Adrenal gland (tissue), 12 donors: Measurements from ENCODE around the gene NCOA4. TPM values are rescaled to one million over a fixed set of nuclear protein-coding genes. Genes with fewer than 3 reads are reported as not detected.
A peak's percentile ranks its signal among the peaks of the same experiment; 100 is the strongest.

ENCODE experiments used
- DNase-seq, 7 donors: peaks; one replicate each; pipeline ENCODE4 v3.0.0-alpha.2; 2019 to 2020
- H3K27ac ChIP-seq, 5 donors: fragments of 200-600 bp; sonication (generic) in 4 of 5; 1 replicate in 3 of 5; 2 replicates in 2 of 5; pipeline versions ENCODE4 v1.5.1 to v1.8.0; 2016 to 2020; ENCODE audit warnings: mild to moderate bottlenecking in 1 of 5
- H3K27me3 ChIP-seq: fragments of 200-600 bp; 2 replicates; pipeline ENCODE4 v1.8.0; 2021
- H3K36me3 ChIP-seq, 2 donors: fragments of 200-600 bp; replicated peaks in 1 of 2; 1 replicate in 1 of 2; 2 replicates in 1 of 2; pipeline versions ENCODE4 v1.5.1 to v1.8.0; 2018 to 2022
- H3K4me1 ChIP-seq, 2 donors: fragments of 200-600 bp; replicated peaks in 1 of 2; 1 replicate in 1 of 2; 2 replicates in 1 of 2; pipeline versions ENCODE4 v1.5.1 to v1.8.0; 2018 to 2021
- H3K4me3 ChIP-seq, 4 donors: fragments of 200-600 bp; sonication (generic) in 3 of 4; one replicate each; pipeline ENCODE4 v1.5.1; 2016 to 2018
- H3K9me3 ChIP-seq, 3 donors: fragments of 200-600 bp; sonication (generic) in 1 of 3; replicated peaks in 1 of 3; 1 replicate in 2 of 3; 2 replicates in 1 of 3; pipeline versions ENCODE4 v1.5.1 to v1.8.0; 2016 to 2021
- CTCF ChIP-seq, 6 experiments: fragments of 450-650 bp in 4 of 6; fragments of 200-600 bp in 2 of 6; sonication (generic) in 1 of 6; IDR thresholded peaks; 1 replicate in 5 of 6; 2 replicates in 1 of 6; pipeline versions ENCODE4 v1.5.1 to v1.8.0; 2016 to 2021; ENCODE audit warnings: antibody characterized with exemption in 6 of 6, mild to moderate bottlenecking in 2 of 6, moderate library complexity in 1 of 6
- POLR2A ChIP-seq, 2 donors: fragments of 450-650 bp; IDR thresholded peaks; one replicate each; pipeline ENCODE4 v1.6.1; 2017; ENCODE audit warnings: antibody characterized with exemption in 2 of 2, mild to moderate bottlenecking in 2 of 2, moderate library complexity in 1 of 2
- WGBS, 4 donors: extraction: QIAGEN DNeasy Blood & Tissue Kit in 2 of 4; methylation state at CpG; one replicate each; pipeline versions ENCODE4 v1.1.5 to v1.1.7; 2013 to 2017; 5-methylcytosine and 5-hydroxymethylcytosine counted together
- intact Hi-C, 2 donors: fragments of 100-400 bp; cut with DNase I; formaldehyde crosslinking; loops; one replicate each; pipeline versions ENCODE4 v1.14.1 to v1.15.0; 2022 to 2023
- polyA plus RNA-seq, 3 donors: library from polyadenylated mRNA; stranded (reverse); fragments of 200-250 nt in 2 of 3; fragments of 350-450 nt in 1 of 3; fragmentation: Illumina TruSeq in 1 of 3; extraction: RNeasy Lipid Tissue Mini Kit (QIAGEN cat#74804) in 1 of 3; gene quantifications; one replicate each; pipeline ENCODE4 v1.2.3, GENCODE V29; 2013 to 2014
- total RNA-seq, 9 donors: library from RNA; depleted of rRNA in 4 of 9; stranded (reverse); fragments of >200 nt in 4 of 9; fragments of 120-200 nt in 1 of 9; fragmentation: NEBNext Ultra II Directional in 1 of 9; extraction: Animal tissue kit (Norgen Biotek cat#: 25700) in 1 of 9; gene quantifications; one replicate each; pipeline versions ENCODE4 v1.1.0 to v1.2.4, GENCODE V29; 2013 to 2023
- donor health status: healthy with polysubstance abuse.
- donor health status: Bipolar disorder and iron deficiency.
- donor health status: DM: yes; HTN: yes; CAD: no.
- donor health status: DM: no; HTN: no; CAD: no.
- donor health status: DM: no; HTN: no; CAD: no.
- donor health status: DM: yes; HTN: yes; CAD: no.

Gene NCOA4
- total and polyA plus RNA-seq, 12 donors: 22.2 to 187 (median 126) TPM

GRCh38 chr10:46028584-46029460 lies 1.6 kb downstream of the NCOA4 start:
- no peak for TF ChIP-seq POLR2A (IDR thresholded peaks at IDR 0.05)
- TF ChIP-seq CTCF (IDR thresholded peaks at IDR 0.05): peak; percentile 44 to 71 (median 66)
- 17 to 27% (median 23%) methylated on average over 6 of the region's 6 CpGs for WGBS, 4 donors
- intact Hi-C loops: loop anchor here in 1 of 2 donors (10.0 kb wide), 1 partner anchor 54 kb away; the partner anchor contains the start of gene TIMM23
- Histone ChIP-seq H3K36me3 (no peaks in the 10 kb centered on the region), H3K27ac (peak overlapping the region in 2 of 5 donors; percentile 95 to 96), H3K4me3 (peak overlapping the region in 1 of 4 donors; percentile 73), H3K27me3 (no peaks in the 10 kb centered on the region), H3K9me3 (no peaks in the 10 kb centered on the region), H3K4me1 (peaks cover 10 to 59% of the 10 kb centered on the region in 2 donors)
- peak in 4 of 7 donors; percentile 34 to 58 (median 38) for DNase-seq

GRCh38 chr10:46026106-46026505 lies 4.3 kb downstream of the NCOA4 start:
- Histone ChIP-seq H3K4me1 (peaks cover 10 to 72% of the 10 kb centered on the region in 2 donors), H3K27me3 (no peaks in the 10 kb centered on the region), H3K9me3 (no peaks in the 10 kb centered on the region), H3K27ac (no peak overlapping the region), H3K4me3 (no peak overlapping the region), H3K36me3 (no peaks in the 10 kb centered on the region)
- TF ChIP-seq POLR2A (IDR thresholded peaks at IDR 0.05) (no peak), CTCF (IDR thresholded peaks at IDR 0.05) (no peak)
- intact Hi-C loops: loop anchor here in 1 of 2 donors (10.0 kb wide), 1 partner anchor 51 kb away; the partner anchor contains the start of gene TIMM23
- no peak for DNase-seq

- no peak for TF ChIP-seq CTCF (IDR thresholded peaks at IDR 0.05)
- TF ChIP-seq POLR2A (IDR thresholded peaks at IDR 0.05): no peak
- H3K36me3 ChIP-seq: no peaks in the 10 kb centered on the region
- no peak for DNase-seq
- H3K27ac ChIP-seq: peak overlapping the region in 2 of 5 donors; percentile 32 to 46
- no peaks in the 10 kb centered on the region for H3K27me3 ChIP-seq
- H3K4me1 ChIP-seq: peaks cover 12 to 73% of the 10 kb centered on the region in 2 donors
- intact Hi-C loops: loop anchor here in 1 of 2 donors (10.0 kb wide), 1 partner anchor 51 kb away; the partner anchor contains the start of gene TIMM23
- no peak overlapping the region for H3K4me3 ChIP-seq
- WGBS, 4 donors: 71 to 86% (median 78%) methylated on average over 2 of the region's 2 CpGs
- H3K9me3 ChIP-seq: no peaks in the 10 kb centered on the region
These were observed 5.0 kb downstream of the NCOA4 start for GRCh38 chr10:46025406-46025805.

- DNase-seq: peak in 1 of 7 donors; percentile 13
- no peaks in the 10 kb centered on the region for H3K27me3 ChIP-seq
- H3K27ac ChIP-seq: peak overlapping the region in 2 of 5 donors; percentile 32 to 46
- TF ChIP-seq CTCF (IDR thresholded peaks at IDR 0.05): no peak
- no peak for TF ChIP-seq POLR2A (IDR thresholded peaks at IDR 0.05)
- no peak overlapping the region for H3K4me3 ChIP-seq
- no peaks in the 10 kb centered on the region for H3K9me3 ChIP-seq
- peaks cover 17 to 78% of the 10 kb centered on the region in 2 donors for H3K4me1 ChIP-seq
- H3K36me3 ChIP-seq: no peaks in the 10 kb centered on the region
- intact Hi-C loops: loop anchor here in 1 of 2 donors (10.0 kb wide), 1 partner anchor 50 kb away; the partner anchor contains the start of gene TIMM23
These were observed 5.5 kb downstream of the NCOA4 start for GRCh38 chr10:46024948-46025347.
